NCI-H524 (cell line): ENCODE data around the gene TACC3.

Experiments
- DNase-seq, 2 experiments: peaks; one replicate each; lab custom pipeline; 2025; lab: John Stamatoyannopoulos, UW

The TACC3 gene

GRCh38 chr4:1760521-1761071 lies 39.3 kb downstream of the TACC3 start:
- DNase-seq, result no peak

- DNase-seq, result no peak
Measured at GRCh38 chr4:1761130-1761689, 39.9 kb downstream of the TACC3 start.

GRCh38 chr4:1762264-1763010 lies 41.1 kb downstream of the TACC3 start:
- DNase-seq, result no peak

GRCh38 chr4:1763070-1763549 lies 41.8 kb downstream of the TACC3 start:
- no peak for DNase-seq

GRCh38 chr4:1763550-1764080 lies 42.3 kb downstream of the TACC3 start:
- no peak for DNase-seq

- DNase-seq, result no peak
Measured at GRCh38 chr4:1764670-1765069, 43.3 kb downstream of the TACC3 start.

GRCh38 chr4:1765409-1766072 lies 44.2 kb downstream of the TACC3 start:
- DNase-seq, result no peak

- peak in 1 of 2 experiments; percentile 24 for DNase-seq
Measured at GRCh38 chr4:1766106-1767060, 45.1 kb downstream of the TACC3 start.

- DNase-seq, result peak in 1 of 2 experiments; percentile 33
Measured at GRCh38 chr4:1767061-1767769, 45.9 kb downstream of the TACC3 start.

- peak in 1 of 2 experiments; percentile 29 for DNase-seq
Measured at GRCh38 chr4:1767770-1768366, 46.5 kb downstream of the TACC3 start.

GRCh38 chr4:1768367-1769034 lies 47.2 kb downstream of the TACC3 start:
- no peak for DNase-seq

- DNase-seq, result no peak
Measured at GRCh38 chr4:1769692-1770091, 48.4 kb downstream of the TACC3 start.

- peak in 1 of 2 experiments; percentile 29 for DNase-seq
Measured at GRCh38 chr4:1770245-1770644, 48.9 kb downstream of the TACC3 start.

- DNase-seq, result no peak
Measured at GRCh38 chr4:1770791-1771231, 49.5 kb downstream of the TACC3 start.

GRCh38 chr4:1771555-1772305 lies 50.4 kb downstream of the TACC3 start:
- DNase-seq, result no peak

- DNase-seq, result peak; percentile 93 to 95
Measured at GRCh38 chr4:1772853-1773538, 51.7 kb downstream of the TACC3 start.

GRCh38 chr4:1773754-1774153 lies 52.4 kb downstream of the TACC3 start:
- DNase-seq, result no peak
